Measurements from ENCODE around the gene ERVH48-1.
"Not testable (repeated sequence)": the region's sequence is repeated elsewhere in the genome, so short reads cannot be mapped to it uniquely, and the experiment has no call there.

ERVH48-1 gene

DNA sequence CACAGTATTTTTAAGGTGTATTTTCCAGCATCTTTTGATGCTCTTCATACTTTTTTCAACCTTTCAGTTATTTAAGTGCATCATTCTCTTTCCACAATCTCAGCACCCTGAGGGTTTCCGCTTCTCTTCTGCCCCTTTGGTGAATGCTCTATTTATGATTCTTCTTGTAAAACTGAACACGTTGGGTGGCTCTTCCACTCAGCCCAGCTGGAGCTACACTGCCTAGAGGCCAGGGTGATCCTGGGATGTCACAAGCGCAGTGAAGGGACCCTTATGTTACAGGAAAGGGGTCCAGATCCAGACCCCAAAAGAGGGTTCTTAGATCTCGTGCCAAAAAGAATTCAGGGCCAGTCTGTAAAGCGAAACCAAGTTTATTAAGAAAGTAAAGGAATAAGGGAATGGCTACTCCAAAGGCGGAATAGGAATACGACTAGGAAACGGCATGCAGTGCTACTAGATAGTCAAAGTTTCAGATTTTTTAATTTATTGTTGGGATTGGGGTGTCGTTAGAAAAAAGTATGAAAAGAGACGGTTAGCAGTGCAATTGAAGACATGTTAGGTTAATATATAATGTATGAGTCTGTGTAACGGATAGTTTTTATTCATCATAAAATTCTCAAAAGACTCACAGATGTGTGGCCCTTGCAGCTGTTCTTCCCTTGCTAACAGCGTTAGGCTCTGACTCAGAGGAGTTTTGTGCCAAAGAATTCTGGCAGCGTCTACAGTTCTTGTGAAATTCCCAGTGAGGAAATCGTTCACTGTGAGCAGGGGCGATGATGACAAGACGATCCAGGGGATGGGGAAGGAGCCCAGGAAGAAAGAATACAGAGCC, 14.4 kb upstream of the ERVH48-1 start:
- DNase-seq: no peak
- no peaks in the 10 kb centered on the region for H3K9me3 ChIP-seq
- H3K36me3 ChIP-seq: no peaks in the 10 kb centered on the region
- no peak overlapping the region for H3K4me3 ChIP-seq (ENCODE audit: low read depth, low read length)
- H3K27me3 ChIP-seq: no peaks in the 10 kb centered on the region
- TF ChIP-seq, protein P1, sequence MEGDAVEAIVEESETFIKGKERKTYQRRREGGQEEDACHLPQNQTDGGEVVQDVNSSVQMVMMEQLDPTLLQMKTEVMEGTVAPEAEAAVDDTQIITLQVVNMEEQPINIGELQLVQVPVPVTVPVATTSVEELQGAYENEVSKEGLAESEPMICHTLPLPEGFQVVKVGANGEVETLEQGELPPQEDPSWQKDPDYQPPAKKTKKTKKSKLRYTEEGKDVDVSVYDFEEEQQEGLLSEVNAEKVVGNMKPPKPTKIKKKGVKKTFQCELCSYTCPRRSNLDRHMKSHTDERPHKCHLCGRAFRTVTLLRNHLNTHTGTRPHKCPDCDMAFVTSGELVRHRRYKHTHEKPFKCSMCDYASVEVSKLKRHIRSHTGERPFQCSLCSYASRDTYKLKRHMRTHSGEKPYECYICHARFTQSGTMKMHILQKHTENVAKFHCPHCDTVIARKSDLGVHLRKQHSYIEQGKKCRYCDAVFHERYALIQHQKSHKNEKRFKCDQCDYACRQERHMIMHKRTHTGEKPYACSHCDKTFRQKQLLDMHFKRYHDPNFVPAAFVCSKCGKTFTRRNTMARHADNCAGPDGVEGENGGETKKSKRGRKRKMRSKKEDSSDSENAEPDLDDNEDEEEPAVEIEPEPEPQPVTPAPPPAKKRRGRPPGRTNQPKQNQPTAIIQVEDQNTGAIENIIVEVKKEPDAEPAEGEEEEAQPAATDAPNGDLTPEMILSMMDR (IDR thresholded peaks at IDR 0.05; ENCODE audit: low read depth, low read length): no peak
- H3K4me1 ChIP-seq: no peaks in the 10 kb centered on the region

DNA sequence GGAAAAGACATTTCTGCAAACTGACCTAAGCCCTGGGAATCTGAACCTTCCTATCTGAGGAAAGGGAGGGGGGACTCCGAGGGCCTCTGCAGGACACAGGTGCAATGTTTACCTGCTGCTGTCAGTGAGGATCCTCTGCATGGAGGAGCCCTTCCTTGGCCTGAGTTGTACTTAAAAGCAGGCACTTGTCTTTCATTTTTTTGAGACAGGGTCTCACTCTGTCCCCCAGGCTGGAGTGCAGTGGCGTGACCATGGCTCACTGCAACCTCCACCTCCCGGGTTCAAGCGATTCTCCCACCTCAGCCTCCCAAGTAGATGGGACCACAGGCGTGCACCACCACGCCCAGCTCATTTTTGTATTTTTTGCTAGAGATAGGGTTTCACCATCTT, 13.2 kb upstream of the ERVH48-1 start:
- H3K4me1 ChIP-seq; H3K36me3 ChIP-seq; H3K27me3 ChIP-seq; H3K4me3 ChIP-seq (ENCODE audit: low read depth, low read length); DNase-seq; H3K9me3 ChIP-seq: not testable (repeated sequence)

DNA sequence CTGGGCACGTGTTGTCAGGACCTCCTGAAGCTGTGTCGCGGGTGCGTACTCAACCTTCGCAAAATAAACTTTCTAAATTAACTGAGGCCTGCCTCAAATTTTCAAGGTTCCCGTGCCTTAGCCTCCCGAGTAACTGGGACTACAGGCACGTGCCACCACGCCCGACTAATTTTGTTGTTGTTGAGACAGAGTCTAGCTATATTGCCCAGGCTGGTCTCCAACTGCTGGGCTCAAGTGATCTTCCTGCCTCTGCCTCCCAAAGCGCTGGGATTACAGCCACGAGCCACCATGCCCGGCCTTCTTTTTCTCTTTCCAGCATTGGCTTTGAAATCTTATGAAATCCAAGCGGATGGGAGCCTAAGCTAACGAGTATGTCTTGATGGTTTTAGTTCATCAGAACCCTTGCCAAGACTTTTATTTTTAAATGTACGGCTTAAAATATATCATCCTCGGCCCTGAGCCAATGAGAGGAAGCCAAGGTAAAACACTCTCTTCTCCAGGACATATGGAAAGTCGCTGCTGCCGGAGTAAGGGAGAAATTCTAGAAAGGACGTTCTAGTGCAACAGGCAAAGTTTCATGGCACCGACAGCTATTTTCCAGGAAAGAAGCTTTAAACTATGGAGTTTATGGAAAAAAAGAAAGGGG, 12.7 kb upstream of the ERVH48-1 start:
- TF ChIP-seq, protein P1 (IDR thresholded peaks at IDR 0.05; ENCODE audit: low read depth, low read length): no peak
- Histone ChIP-seq H3K27me3 (no peaks in the 10 kb centered on the region), H3K4me3 (ENCODE audit: low read depth, low read length) (no peak overlapping the region), H3K4me1 (no peaks in the 10 kb centered on the region), H3K9me3 (no peaks in the 10 kb centered on the region), H3K36me3 (no peaks in the 10 kb centered on the region)
- no peak for DNase-seq

DNA sequence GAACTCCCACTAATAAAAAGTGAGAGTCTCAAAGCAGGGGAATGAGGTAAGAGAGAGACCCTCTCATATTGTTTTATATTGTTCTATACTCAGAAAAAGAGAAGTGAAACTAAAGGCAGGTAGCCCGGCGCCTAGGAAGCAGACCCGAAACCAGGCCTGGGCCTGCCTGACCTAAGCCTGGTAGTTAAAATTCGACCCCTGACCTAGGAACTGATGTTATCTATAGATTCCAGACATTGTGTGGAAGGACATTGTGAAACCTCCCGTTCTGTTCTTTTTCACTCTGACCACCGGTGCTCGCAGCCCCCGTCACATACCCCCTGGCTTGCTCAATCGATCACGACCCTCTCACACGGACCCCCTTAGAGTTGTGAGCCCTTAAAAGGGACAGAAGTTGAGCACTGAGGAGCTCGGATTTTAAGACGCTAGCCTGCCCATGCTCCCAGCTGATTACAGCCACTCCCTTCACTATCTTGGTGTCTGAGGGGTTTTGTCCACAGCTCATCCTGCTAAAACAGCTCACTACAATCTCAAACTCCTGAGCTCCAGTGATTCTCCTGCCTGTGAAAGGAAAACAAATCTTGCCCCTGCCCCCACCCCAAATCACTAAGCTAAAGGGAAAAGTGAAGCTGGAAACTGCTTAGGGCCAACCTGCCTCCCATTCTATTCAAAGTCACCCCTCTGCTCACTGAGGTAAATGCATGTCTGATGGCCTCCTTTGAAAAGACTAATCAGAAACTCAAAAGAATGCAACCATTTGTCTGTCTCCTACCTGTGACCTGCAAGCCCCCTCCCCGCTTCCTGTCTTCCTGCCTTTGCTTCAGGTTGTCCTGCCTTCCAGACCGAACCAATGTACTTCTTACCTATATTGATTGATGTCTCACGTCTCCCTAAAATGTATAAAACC, 11.9 kb upstream of the ERVH48-1 start:
- H3K4me3 ChIP-seq (ENCODE audit: low read depth, low read length); H3K9me3 ChIP-seq; H3K27me3 ChIP-seq; DNase-seq; H3K36me3 ChIP-seq; H3K4me1 ChIP-seq: not testable (repeated sequence)

DNA sequence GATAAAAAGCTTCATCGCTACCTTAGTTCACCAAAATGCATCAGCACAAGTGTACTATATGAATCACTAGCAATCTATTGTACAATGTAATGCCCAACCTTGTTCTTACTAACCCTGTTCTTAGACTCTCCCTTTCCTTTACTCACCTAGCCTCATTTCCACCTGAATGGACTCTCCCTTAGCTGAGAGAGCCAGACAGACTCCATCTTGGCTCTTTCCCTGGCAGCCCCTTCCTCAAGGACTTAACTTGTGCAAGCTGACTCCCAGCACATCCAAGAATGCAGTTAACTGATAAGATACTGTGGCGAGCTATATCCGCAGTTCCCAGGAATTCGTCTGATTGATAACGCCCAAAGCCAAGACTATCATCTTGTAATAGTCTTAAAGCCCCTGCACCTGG, 10.9 kb upstream of the ERVH48-1 start:
- not testable (repeated sequence) for H3K36me3 ChIP-seq; H3K27me3 ChIP-seq; DNase-seq; H3K4me3 ChIP-seq (ENCODE audit: low read depth, low read length); H3K9me3 ChIP-seq; H3K4me1 ChIP-seq

DNA sequence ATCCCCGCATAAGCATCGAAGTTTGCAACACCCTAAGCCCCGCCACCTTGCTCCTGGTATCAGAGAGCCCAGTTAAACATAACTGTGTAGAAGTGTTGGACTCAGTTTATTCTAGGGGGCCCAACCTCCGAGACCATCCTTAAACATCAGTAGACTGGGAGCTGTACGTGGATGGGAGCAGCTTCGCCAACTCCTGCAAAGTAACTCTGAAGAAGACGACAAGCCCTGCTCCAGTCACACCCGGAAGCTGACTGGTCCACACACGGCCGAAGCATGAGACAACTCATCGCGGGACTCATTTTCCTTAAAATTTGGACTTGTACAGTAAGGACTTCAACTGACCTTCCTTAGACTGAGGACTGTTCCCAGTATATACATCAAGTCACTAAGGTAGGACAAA, 8.5 kb upstream of the ERVH48-1 start:
- not testable (repeated sequence) for H3K4me3 ChIP-seq (ENCODE audit: low read depth, low read length); H3K27me3 ChIP-seq; H3K9me3 ChIP-seq; H3K4me1 ChIP-seq; H3K36me3 ChIP-seq; DNase-seq

DNA sequence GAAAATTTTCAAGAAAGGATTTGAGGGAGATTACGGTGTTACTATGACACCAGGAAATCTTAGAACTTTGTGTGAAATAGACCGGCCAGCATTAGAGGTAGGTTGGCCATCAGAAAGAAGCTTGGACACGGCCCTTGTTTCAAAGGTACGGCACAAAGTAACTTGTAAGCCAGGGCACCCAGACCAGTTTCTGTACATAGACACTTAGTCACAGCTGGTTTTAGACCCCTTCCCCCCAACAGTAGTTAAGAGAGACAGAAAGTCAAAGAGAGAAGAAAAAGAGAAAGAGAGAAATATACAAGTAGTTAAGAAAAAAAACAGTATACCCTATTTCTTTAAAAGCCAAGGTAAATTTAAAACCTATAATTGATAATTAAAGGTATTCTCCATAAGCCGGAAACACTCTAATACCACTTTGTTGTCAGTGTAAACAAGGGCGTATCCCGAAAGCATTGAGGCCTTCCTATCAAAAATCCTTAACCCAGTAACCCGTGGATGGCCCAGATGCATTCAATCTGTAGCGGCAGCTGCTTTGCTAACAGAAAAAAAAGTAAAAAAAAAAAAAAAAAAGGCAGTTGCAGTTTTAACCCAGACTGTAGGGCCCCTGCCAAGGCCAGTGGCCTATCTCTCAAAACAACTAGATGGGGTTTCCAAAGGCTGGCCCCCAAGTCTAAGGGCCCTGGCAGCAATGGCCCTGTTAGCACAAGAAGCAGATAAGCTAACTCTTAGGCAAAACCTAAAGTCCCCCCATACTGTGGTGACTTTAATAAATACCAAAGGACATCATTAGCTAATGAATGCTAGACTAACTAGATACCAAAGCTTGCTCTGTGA, 7.9 kb upstream of the ERVH48-1 start:
- not testable (repeated sequence) for H3K4me1 ChIP-seq; H3K27me3 ChIP-seq; H3K4me3 ChIP-seq (ENCODE audit: low read depth, low read length); DNase-seq; H3K9me3 ChIP-seq; H3K36me3 ChIP-seq

DNA sequence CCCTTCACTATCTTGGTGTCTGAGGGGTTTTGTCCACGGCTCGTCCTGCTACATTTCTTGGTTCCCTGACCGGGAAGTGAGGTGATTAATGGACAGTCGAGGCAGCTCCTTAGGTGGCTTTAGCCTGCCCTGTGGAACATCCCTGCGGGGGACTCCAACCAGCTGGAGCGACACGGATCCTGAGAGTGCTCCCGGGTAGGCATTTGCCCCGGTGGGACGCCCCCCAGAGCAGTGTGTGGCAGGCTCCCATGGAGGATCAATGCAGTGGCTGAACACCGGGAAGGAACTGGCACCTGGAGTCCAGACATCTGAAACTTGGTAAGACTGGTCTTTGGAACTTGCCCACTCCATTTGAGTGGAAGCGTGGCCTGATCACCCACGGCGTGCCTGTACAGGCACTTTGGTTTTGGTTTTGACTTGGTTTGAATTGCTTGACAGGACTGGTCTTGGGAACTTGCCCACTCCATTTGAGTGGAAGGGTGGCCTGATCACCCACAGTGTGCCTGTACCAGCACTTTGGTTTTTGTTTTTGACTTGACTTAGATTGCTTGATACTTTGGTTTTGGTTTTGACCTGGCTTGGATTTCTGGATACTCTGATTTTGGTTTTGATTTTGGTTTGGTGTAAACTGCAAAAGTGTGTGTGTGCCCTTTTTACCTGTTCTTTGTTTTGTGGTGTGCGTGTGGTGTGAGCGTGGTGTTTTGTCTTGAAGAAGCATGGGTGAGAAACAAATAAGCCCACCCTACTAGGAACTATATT, 7.1 kb upstream of the ERVH48-1 start:
- not testable (repeated sequence) for H3K9me3 ChIP-seq; H3K36me3 ChIP-seq; H3K4me1 ChIP-seq; DNase-seq; H3K27me3 ChIP-seq; H3K4me3 ChIP-seq (ENCODE audit: low read depth, low read length)

All from BE2C (cell line).